HepG2 (cell line): ENCODE measurements around the gene WNT3. TPM values are rescaled to one million over a fixed set of nuclear protein-coding genes. Genes with fewer than 3 reads are reported as not detected.
A peak's percentile ranks its signal among the peaks of the same experiment; 100 is the strongest.

ENCODE experiments used
- IRF2 ChIP-seq: IDR thresholded peaks from 2 replicates; pipeline ENCODE4 v1.6.1; 2018; ENCODE audit warnings: missing genetic modification reagents, missing compliant biosample characterization
- IRX3 ChIP-seq: sonication (generic); formaldehyde crosslinking; IDR thresholded peaks from 2 replicates; pipeline ENCODE4 v1.8.1; 2023; ENCODE audit warnings: mild to moderate bottlenecking, low read depth, missing genetic modification reagents, borderline replicate concordance
- MED1 ChIP-seq: sonication (generic); formaldehyde crosslinking; IDR thresholded peaks from 2 replicates; pipeline ENCODE4 v1.4.0; 2020; ENCODE audit warnings: missing genetic modification reagents
- MNT ChIP-seq: fragments of 450-650 bp; IDR thresholded peaks from 2 replicates; pipeline ENCODE4 v1.6.1; 2016
- NFAT5 ChIP-seq: sonication (generic); formaldehyde crosslinking; IDR thresholded peaks from 2 replicates; pipeline ENCODE4 v1.4.0; 2020; ENCODE audit warnings: missing genetic modification reagents
- NFKBIZ ChIP-seq: IDR thresholded peaks from 2 replicates; pipeline ENCODE4 v1.6.1; 2018; ENCODE audit warnings: missing genetic modification reagents, missing compliant biosample characterization
- NR2F6 ChIP-seq, 2 experiments: IDR thresholded peaks; 2 replicates each; pipeline ENCODE4 v1.6.1; 2016; ENCODE audit warnings: antibody characterized with exemption in 1 of 2, mild to moderate bottlenecking in 1 of 2
- PRDM15 ChIP-seq: sonication (generic); formaldehyde crosslinking; IDR thresholded peaks from 2 replicates; pipeline ENCODE4 v1.4.0; 2020; ENCODE audit warnings: missing genetic modification reagents
- SUZ12 ChIP-seq: fragments of 150-350 bp; IDR thresholded peaks from 2 replicates; pipeline ENCODE4 v1.6.1; 2014; ENCODE audit warnings: low read depth, low read length
- ZGPAT ChIP-seq: IDR thresholded peaks from 2 replicates; pipeline ENCODE4 v1.6.1; 2016; ENCODE audit warnings: mild to moderate bottlenecking
- ZNF281 ChIP-seq: sonication (generic); formaldehyde crosslinking; IDR thresholded peaks from 2 replicates; pipeline ENCODE4 v1.4.0; 2020; ENCODE audit warnings: missing genetic modification reagents, borderline replicate concordance
- ZNF556 ChIP-seq: sonication (generic); formaldehyde crosslinking; IDR thresholded peaks from 2 replicates; pipeline ENCODE4 v1.4.0; 2020; ENCODE audit warnings: mild to moderate bottlenecking, missing genetic modification reagents, borderline replicate concordance
- ZNF660 ChIP-seq: sonication (generic); formaldehyde crosslinking; IDR thresholded peaks from 2 replicates; pipeline ENCODE4 v1.5.1; 2020; ENCODE audit warnings: mild to moderate bottlenecking, low read depth, missing genetic modification reagents, borderline replicate concordance
- ZNF775 ChIP-seq: sonication (generic); formaldehyde crosslinking; IDR thresholded peaks from 2 replicates; pipeline ENCODE4 v1.4.0; 2020; ENCODE audit warnings: missing genetic modification reagents, mild to moderate bottlenecking, moderate library complexity, borderline replicate concordance
- polyA plus RNA-seq, 8 experiments: library from polyadenylated mRNA; depleted of rRNA in 3 of 8; stranded (reverse) in 7 of 8; unstranded in 1 of 8; fragments of >200 nt; fragmentation: Illumina TruSeq in 4 of 8; extraction: Trizol in 4 of 8; gene quantifications; 2 replicates each; pipeline versions ENCODE4 v1.2.1 to v1.2.3, GENCODE V29; 2011 to 2016; ENCODE audit warnings: low read depth in 4 of 8, missing spikeins in 1 of 8, mixed read lengths in 1 of 8; ENCODE audit not compliant: insufficient read depth in 1 of 8
- total RNA-seq, 5 experiments: library from RNA; depleted of rRNA; stranded (reverse); fragments of >200 nt; fragmentation: Illumina TruSeq; extraction: Trizol; gene quantifications; 2 replicates each; pipeline ENCODE4 v1.2.3, GENCODE V29; 2016; ENCODE audit warnings: low read depth in 1 of 5

The WNT3 gene
- total and polyA plus RNA-seq, 2 of the 13 experiments (the other 11 are each of a cell fraction or from before 2014, with no cell fraction given) = 8.5 to 10.3 TPM

- no peak for TF ChIP-seq ZNF281 (CRISPR knock-in tag)
- peak; percentile 71 for TF ChIP-seq MNT
- TF ChIP-seq NR2F6 (IDR thresholded peaks at IDR 0.05) = no peak
- peak; percentile 52 for TF ChIP-seq NR2F6 (CRISPR knock-in tag; IDR thresholded peaks at IDR 0.05)
- TF ChIP-seq NFAT5 (CRISPR knock-in tag) = no peak
- TF ChIP-seq PRDM15 (CRISPR knock-in tag) = no peak
- no peak for TF ChIP-seq ZNF660
- TF ChIP-seq SUZ12 = no peak
- no peak for TF ChIP-seq ZNF775 (CRISPR knock-in tag)
- no peak for TF ChIP-seq IRF2 (CRISPR knock-in tag)
- peak; percentile 54; the same call in 1 of the 2 replicates for TF ChIP-seq NFKBIZ (CRISPR knock-in tag)
- TF ChIP-seq ZGPAT (CRISPR knock-in tag) = 0 out of 2 replicates have a peak, but pooled peaks have one; percentile 44
- TF ChIP-seq IRX3 = no peak
- peak; percentile 61; the same call in 1 of the 2 replicates for TF ChIP-seq ZNF556 (CRISPR knock-in tag)
- peak; percentile 37; the same call in 1 of the 2 replicates for TF ChIP-seq MED1 (CRISPR knock-in tag)
These were observed 23.0 kb downstream of the WNT3 start (continued) for GRCh38 chr17:46795379-46795952.
